Panc1 (cell line): ENCODE data around the gene SHISA7. TPM values are rescaled to one million over a fixed set of nuclear protein-coding genes. Genes with fewer than 3 reads are reported as not detected.
A peak's percentile ranks its signal among the peaks of the same experiment; 100 is the strongest.

Source experiments
- ATAC-seq: fragments of 200-7000 bp; cut with Tn5 transposase; 2 replicates; pipeline ENCODE4 v1.9.1; 2020; ENCODE audit warnings: mild to moderate bottlenecking, moderate library complexity
- BruUV-seq: library from RNA; stranded (reverse); fragments of 400-500 nt; replicated peaks from 2 replicates; lab custom pipeline; 2021; lab: Mats Ljungman, UMichigan
- CTCF ChIA-PET: fragments of 300-600 bp; sonication (Branson Sonifier 250); formaldehyde crosslinking; loops from one replicate; lab custom pipeline; 2022; ENCODE audit warnings: antibody characterized with exemption; lab: Charles Lee
- POLR2A ChIA-PET: fragments of 300-600 bp; sonication (Branson Sonifier 250); formaldehyde crosslinking; loops from one replicate; lab custom pipeline; 2022; ENCODE audit warnings: antibody characterized with exemption; lab: Charles Lee
- DNase-seq: peaks from one replicate; pipeline ENCODE4 v3.0.0-alpha.2; 2010; ENCODE audit warnings: low read depth, low spot score
- H3K27ac ChIP-seq: 2 replicates; pipeline ENCODE4 v1.5.1; 2011; ENCODE audit warnings: mild to moderate bottlenecking, low read length, inconsistent platforms
- H3K27me3 ChIP-seq: fragments of 200-500 bp; sonication (Bioruptor generic); 2 replicates; pipeline ENCODE4 v1.6.0; 2014; ENCODE audit warnings: low read length, inconsistent platforms; ENCODE audit not compliant: control insufficient read depth, insufficient read depth
- H3K36me3 ChIP-seq: fragments of 200-500 bp; sonication (Bioruptor generic); 2 replicates; pipeline ENCODE4 v1.5.1; 2014; ENCODE audit warnings: inconsistent platforms, mild to moderate bottlenecking, low read length, moderate library complexity; ENCODE audit not compliant: control insufficient read depth, insufficient read depth
- H3K4me1 ChIP-seq: 2 replicates; pipeline ENCODE4 v1.5.1; 2011; ENCODE audit warnings: inconsistent platforms, mild to moderate bottlenecking, low read length, moderate library complexity; ENCODE audit not compliant: control insufficient read depth, insufficient read depth
- H3K4me3 ChIP-seq, 2 experiments: 2 replicates each; pipeline ENCODE4 v1.5.1; 2011 to 2012; ENCODE audit warnings: low read depth in 2 of 2, low read length in 2 of 2, mild to moderate bottlenecking in 2 of 2, inconsistent platforms in 1 of 2, moderate library complexity in 1 of 2
- H3K9me3 ChIP-seq: fragments of 200-500 bp; sonication (Bioruptor generic); 2 replicates; pipeline ENCODE4 v1.5.1; 2014; ENCODE audit warnings: low read depth, mild to moderate bottlenecking, inconsistent platforms, low read length, moderate library complexity; ENCODE audit not compliant: control insufficient read depth, insufficient read depth
- POLR2AphosphoS5 ChIP-seq: IDR thresholded peaks from 2 replicates; pipeline ENCODE4 v1.6.1; 2012; ENCODE audit warnings: mild to moderate bottlenecking, low read depth, low read length, moderate library complexity
- REST ChIP-seq, 2 experiments: IDR thresholded peaks; 2 replicates each; pipeline ENCODE4 v1.6.1; 2011 to 2012; ENCODE audit warnings: low read depth in 2 of 2, control low read depth in 1 of 2, low read length in 1 of 2, mild to moderate bottlenecking in 1 of 2, moderate library complexity in 1 of 2; ENCODE audit not compliant: insufficient read depth in 1 of 2
- SIN3A ChIP-seq: IDR thresholded peaks from 2 replicates; pipeline ENCODE4 v1.6.1; 2012; ENCODE audit warnings: low read depth, mild to moderate bottlenecking, low read length, moderate library complexity, borderline replicate concordance; ENCODE audit not compliant: insufficient read depth
- TCF7L2 ChIP-seq: IDR thresholded peaks from 2 replicates; pipeline ENCODE4 v1.6.1; 2011; ENCODE audit warnings: mild to moderate bottlenecking, low read depth, low read length, inconsistent platforms
- in situ Hi-C: cut with HindIII; loops from 2 replicates; pipeline ENCODE4 v1.10.0; 2016; ENCODE audit warnings: low sequenced_read_pairs, low pct_unique_long_range_greater_than_20kb
- intact Hi-C: fragments of 100-400 bp; cut with micrococcal nuclease; formaldehyde crosslinking; loops from one replicate; pipeline ENCODE4 v1.10.0; 2022; ENCODE audit not compliant: unreplicated experiment
- total RNA-seq: library from RNA; stranded (reverse); gene quantifications from one replicate; pipeline ENCODE4 v1.2.1, GENCODE V29; 2021; ENCODE audit not compliant: unreplicated experiment
- TF ChIP-seq, protein P1 (sequence below): fragments of 450-650 bp; IDR thresholded peaks from 2 replicates; pipeline ENCODE4 v1.5.1; 2017; ENCODE audit warnings: mild to moderate bottlenecking

Gene SHISA7
- total RNA-seq, 1 experiment from 2014 or later: 0.03 TPM

DNA sequence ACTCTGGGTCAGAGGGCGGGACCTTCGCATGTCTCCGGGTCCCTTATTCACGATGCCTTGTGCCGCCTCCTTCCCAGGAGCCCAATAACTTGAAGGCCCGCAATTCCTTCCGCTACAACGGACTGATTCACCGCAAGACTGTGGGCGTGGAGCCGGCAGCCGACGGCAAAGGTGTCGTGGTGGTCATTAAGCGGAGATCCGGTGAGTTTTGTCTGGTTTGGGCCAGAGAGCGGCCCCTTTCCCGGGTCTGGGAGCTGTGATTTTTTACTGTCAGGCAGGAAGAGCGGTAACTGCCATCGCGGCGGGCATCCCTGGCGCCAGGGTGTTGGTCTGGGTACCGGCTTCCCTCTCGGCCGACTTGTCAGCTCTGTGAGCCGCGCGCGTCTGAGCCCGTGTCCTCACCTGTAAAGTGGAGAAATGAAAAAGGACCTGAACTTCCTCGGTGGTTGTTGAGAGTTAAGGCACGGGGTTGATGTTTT is 56.6 kb downstream of the SHISA7 start:
- no peaks in the 10 kb centered on the region for H3K27me3 ChIP-seq
- H3K27ac ChIP-seq: peak overlapping the region; percentile 97
- in situ Hi-C loops (no loop called here), intact Hi-C loops (no loop called here)
- no peak for TF ChIP-seq SIN3A
- TF ChIP-seq, protein P1, sequence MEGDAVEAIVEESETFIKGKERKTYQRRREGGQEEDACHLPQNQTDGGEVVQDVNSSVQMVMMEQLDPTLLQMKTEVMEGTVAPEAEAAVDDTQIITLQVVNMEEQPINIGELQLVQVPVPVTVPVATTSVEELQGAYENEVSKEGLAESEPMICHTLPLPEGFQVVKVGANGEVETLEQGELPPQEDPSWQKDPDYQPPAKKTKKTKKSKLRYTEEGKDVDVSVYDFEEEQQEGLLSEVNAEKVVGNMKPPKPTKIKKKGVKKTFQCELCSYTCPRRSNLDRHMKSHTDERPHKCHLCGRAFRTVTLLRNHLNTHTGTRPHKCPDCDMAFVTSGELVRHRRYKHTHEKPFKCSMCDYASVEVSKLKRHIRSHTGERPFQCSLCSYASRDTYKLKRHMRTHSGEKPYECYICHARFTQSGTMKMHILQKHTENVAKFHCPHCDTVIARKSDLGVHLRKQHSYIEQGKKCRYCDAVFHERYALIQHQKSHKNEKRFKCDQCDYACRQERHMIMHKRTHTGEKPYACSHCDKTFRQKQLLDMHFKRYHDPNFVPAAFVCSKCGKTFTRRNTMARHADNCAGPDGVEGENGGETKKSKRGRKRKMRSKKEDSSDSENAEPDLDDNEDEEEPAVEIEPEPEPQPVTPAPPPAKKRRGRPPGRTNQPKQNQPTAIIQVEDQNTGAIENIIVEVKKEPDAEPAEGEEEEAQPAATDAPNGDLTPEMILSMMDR: no peak
- no peak for TF ChIP-seq POLR2AphosphoS5
- TF ChIP-seq REST (IDR thresholded peaks at IDR 0.05; ENCODE audit: insufficient read depth in 1 of 2, low read depth in 2 of 2, low read length in 1 of 2): no peak
- TF ChIP-seq TCF7L2: no peak
- DNase-seq: no peak
- BruUV-seq: no TSS peak
- H3K4me3 ChIP-seq: peak overlapping the region; percentile 83 to 98
- ChIA-PET POLR2A (interaction anchor here (0.5 to 0.6 kb wide), 2 partner anchors 238 to 322 kb away, joined by 3 read pairs; partner anchors contain the start of gene ZNF784), CTCF (interaction anchor here (0.6 kb wide), 1 partner anchor 122 kb away, joined by 8 read pairs; no protein-coding TSS in a partner anchor)
- no peak for ATAC-seq
- no peaks in the 10 kb centered on the region for H3K9me3 ChIP-seq
- H3K4me1 ChIP-seq: peaks cover 51% of the 10 kb centered on the region
- H3K36me3 ChIP-seq: peaks cover 22% of the 10 kb centered on the region

GRCh38 chr19:55385724-55386492 is 57.2 kb downstream of the SHISA7 start, which contains the start of gene RPL28:
Gene RPL28, plus strand, starts transcription at chr19:55385932. Its CDS starts 426 bp downstream, at chr19:55386358.
- peak; percentile 99 for DNase-seq
- peak; percentile 100 for TF ChIP-seq POLR2AphosphoS5
- peak in 1 of 2 experiments; percentile 81; a peak in 2 of 4 replicates for TF ChIP-seq REST (IDR thresholded peaks at IDR 0.05; ENCODE audit: insufficient read depth in 1 of 2, low read depth in 2 of 2, low read length in 1 of 2)
- TF ChIP-seq, protein P1: no peak
- peak; percentile 98; the same call in 1 of the 2 replicates for TF ChIP-seq SIN3A
- ChIA-PET CTCF (interaction anchor here (0.7 kb wide), 1 partner anchor 47 kb away, joined by 3 read pairs; no protein-coding TSS in a partner anchor), POLR2A (no interaction called here)
- H3K27me3 ChIP-seq: no peaks in the 10 kb centered on the region
- intact Hi-C loops (no loop called here), in situ Hi-C loops (no loop called here)
- no peaks in the 10 kb centered on the region for H3K9me3 ChIP-seq
- TSS peak; percentile 92 for BruUV-seq
- ATAC-seq: peak; percentile 76
- H3K36me3 ChIP-seq: peaks cover 22% of the 10 kb centered on the region
- H3K27ac ChIP-seq: peak within 1 kb of the TSS; percentile 97
- H3K4me1 ChIP-seq: peaks cover 45% of the 10 kb centered on the region
- H3K4me3 ChIP-seq: peak within 1 kb of the TSS; percentile 83 to 98
